H1 (cell line): ENCODE measurements around the gene IL27RA. TPM values are rescaled to one million over a fixed set of nuclear protein-coding genes. Genes with fewer than 3 reads are reported as not detected.
"Not testable (repeated sequence)": the region's sequence is repeated elsewhere in the genome, so short reads cannot be mapped to it uniquely, and the experiment has no call there.

Source experiments
- CTCF ChIA-PET: fragments of 300-600 bp; sonication (Branson Sonifier 250); formaldehyde crosslinking; loops from one replicate; lab custom pipeline; 2021; ENCODE audit not compliant: partially characterized antibody; lab: Charles Lee
- POLR2A ChIA-PET: fragments of 300-600 bp; sonication (Branson Sonifier 250); formaldehyde crosslinking; loops from one replicate; lab custom pipeline; 2021; ENCODE audit warnings: inconsistent platforms; ENCODE audit not compliant: partially characterized antibody; lab: Charles Lee
- DNase-seq, 2 experiments: peaks; one replicate each; pipeline versions ENCODE4 v3.0.0 to v3.0.0-alpha.2; 2010 to 2022; ENCODE audit warnings: low spot score in 2 of 2, low read depth in 1 of 2, mixed read lengths in 1 of 2
- FAIRE-seq: peaks from 2 replicates; lab custom pipeline; 2011; peaks lifted over from hg19 to GRCh38; lab: Jason Lieb, UNC
- H2AFZ ChIP-seq: 2 replicates; pipeline ENCODE4 v1.8.1; 2012; ENCODE audit warnings: low read length, inconsistent platforms
- H2AK5ac ChIP-seq: 2 replicates; pipeline ENCODE4 v1.6.1; 2013; ENCODE audit warnings: low read depth, low read length
- H2BK120ac ChIP-seq: replicated peaks from 2 replicates; pipeline ENCODE3; 2013; ENCODE audit warnings: low read depth, low read length, inconsistent platforms
- H2BK12ac ChIP-seq: 2 replicates; pipeline ENCODE4 v1.6.1; 2013; ENCODE audit warnings: low read depth, low read length
- H2BK15ac ChIP-seq: 2 replicates; pipeline ENCODE4 v1.6.1; 2013; ENCODE audit warnings: low read length
- H2BK20ac ChIP-seq: 2 replicates; pipeline ENCODE4 v1.6.1; 2013; ENCODE audit warnings: low read length
- H2BK5ac ChIP-seq: 2 replicates; pipeline ENCODE4 v1.6.1; 2013; ENCODE audit warnings: low read depth, low read length
- H3K14ac ChIP-seq: 2 replicates; pipeline ENCODE4 v1.6.1; 2013; ENCODE audit warnings: inconsistent platforms; ENCODE audit not compliant: insufficient read length
- H3K18ac ChIP-seq: 2 replicates; pipeline ENCODE4 v1.6.1; 2013; ENCODE audit warnings: low read length; ENCODE audit errors: extremely low read depth
- H3K23ac ChIP-seq: 2 replicates; pipeline ENCODE4 v1.6.1; 2013; ENCODE audit warnings: inconsistent platforms; ENCODE audit not compliant: insufficient read length
- H3K23me2 ChIP-seq: 2 replicates; pipeline ENCODE4 v1.6.1; 2013; ENCODE audit warnings: low read depth, low read length
- H3K27ac ChIP-seq: 2 replicates; pipeline ENCODE4 v1.6.1; 2011; ENCODE audit warnings: low read depth, low read length, inconsistent platforms
- H3K27me3 ChIP-seq, 4 experiments: replicated peaks in 1 of 4; 1 replicate in 1 of 4; 2 replicates in 3 of 4; pipeline versions ENCODE4 v1.6.1 to v1.8.1; 2011 to 2013; ENCODE audit warnings: low read length in 3 of 4, mild to moderate bottlenecking in 3 of 4, inconsistent platforms in 2 of 4, mixed read lengths in 2 of 4, moderate library complexity in 1 of 4; ENCODE audit not compliant: control insufficient read depth in 3 of 4, insufficient read depth in 3 of 4; ENCODE audit errors: extremely low read depth in 1 of 4
- H3K36me3 ChIP-seq, 4 experiments: 2 replicates each; pipeline versions ENCODE4 v1.6.1 to v1.8.1; 2011 to 2013; ENCODE audit warnings: mild to moderate bottlenecking in 4 of 4, low read length in 3 of 4, moderate library complexity in 2 of 4, control low read depth in 1 of 4, inconsistent platforms in 1 of 4; ENCODE audit not compliant: insufficient read depth in 4 of 4, control insufficient read depth in 2 of 4
- H3K4ac ChIP-seq: replicated peaks from 2 replicates; pipeline ENCODE3; 2013; ENCODE audit warnings: low read length, low read depth, mixed read lengths, inconsistent platforms; ENCODE audit not compliant: insufficient read length
- H3K4me1 ChIP-seq, 4 experiments: replicated peaks in 1 of 4; 1 replicate in 1 of 4; 2 replicates in 3 of 4; pipeline versions ENCODE4 v1.6.1 to v1.8.1; 2011 to 2013; ENCODE audit warnings: low read length in 3 of 4, inconsistent platforms in 2 of 4, mixed read lengths in 1 of 4; ENCODE audit not compliant: insufficient read depth in 4 of 4, control insufficient read depth in 3 of 4
- H3K4me2 ChIP-seq, 2 experiments: 2 replicates each; pipeline versions ENCODE4 v1.6.1 to v1.8.1; 2011 to 2013; ENCODE audit warnings: low read depth in 2 of 2, low read length in 2 of 2, control low read depth in 1 of 2, inconsistent platforms in 1 of 2, mild to moderate bottlenecking in 1 of 2; ENCODE audit not compliant: insufficient read depth in 1 of 2
- H3K4me3 ChIP-seq, 4 experiments: fragments of 200-600, 300-600 bp in 1 of 4; sonication (generic), shearing (Covaris generic), sonication (Bioruptor Twin) in 1 of 4; 2 replicates each; pipeline versions ENCODE4 v1.5.1 to v1.8.1; 2011 to 2016; ENCODE audit warnings: low read length in 4 of 4, low read depth in 3 of 4, control low read depth in 2 of 4, inconsistent platforms in 2 of 4, mild to moderate bottlenecking in 2 of 4, mixed read lengths in 1 of 4, moderate library complexity in 1 of 4; ENCODE audit not compliant: insufficient read depth in 2 of 4; ENCODE audit errors: extremely low read depth in 1 of 4
- H3K56ac ChIP-seq: replicated peaks from 2 replicates; pipeline ENCODE3; 2013; ENCODE audit warnings: low read depth, mild to moderate bottlenecking, mixed read lengths, low read length, inconsistent platforms; ENCODE audit not compliant: insufficient read length
- H3K79me1 ChIP-seq: 2 replicates; pipeline ENCODE4 v1.6.1; 2013; ENCODE audit warnings: low read depth, low read length, control low read depth
- H3K79me2 ChIP-seq, 2 experiments: 2 replicates each; pipeline versions ENCODE4 v1.6.1 to v1.8.1; 2012 to 2013; ENCODE audit warnings: low read length in 2 of 2, mild to moderate bottlenecking in 2 of 2, inconsistent platforms in 1 of 2; ENCODE audit not compliant: insufficient read depth in 2 of 2, control insufficient read depth in 1 of 2
- H3K9ac ChIP-seq, 4 experiments: replicated peaks in 1 of 4; 1 replicate in 1 of 4; 2 replicates in 3 of 4; pipeline versions ENCODE4 v1.6.1 to v1.8.1; 2011 to 2013; ENCODE audit warnings: low read depth in 3 of 4, low read length in 3 of 4, control low read depth in 2 of 4, mild to moderate bottlenecking in 2 of 4, moderate library complexity in 2 of 4, inconsistent platforms in 1 of 4; ENCODE audit errors: extremely low read depth in 1 of 4
- H3K9me3 ChIP-seq, 2 experiments: 2 replicates each; pipeline versions ENCODE4 v1.6.1 to v1.8.1; 2012 to 2013; ENCODE audit warnings: mild to moderate bottlenecking in 2 of 2, moderate library complexity in 2 of 2, control low read depth in 1 of 2, inconsistent platforms in 1 of 2, low read depth in 1 of 2, low read length in 1 of 2, mixed read lengths in 1 of 2; ENCODE audit not compliant: insufficient read depth in 2 of 2
- H4K20me1 ChIP-seq, 2 experiments: replicated peaks in 1 of 2; 2 replicates each; pipeline versions ENCODE3 to v1.8.1; 2011 to 2013; ENCODE audit warnings: inconsistent platforms in 2 of 2, low read length in 2 of 2, mild to moderate bottlenecking in 1 of 2; ENCODE audit not compliant: insufficient read depth in 2 of 2, control insufficient read depth in 1 of 2
- H4K5ac ChIP-seq: 2 replicates; pipeline ENCODE4 v1.6.1; 2013; ENCODE audit warnings: low read length, low read depth, mixed read lengths, inconsistent platforms; ENCODE audit not compliant: insufficient read length
- H4K8ac ChIP-seq: 2 replicates; pipeline ENCODE4 v1.8.0; 2013; ENCODE audit warnings: mild to moderate bottlenecking, moderate library complexity, low read length, inconsistent platforms; ENCODE audit not compliant: insufficient read depth; ENCODE audit errors: extremely low read depth
- H4K91ac ChIP-seq: replicated peaks from 2 replicates; pipeline ENCODE3; 2013; ENCODE audit warnings: low read length, mixed read lengths, inconsistent platforms; ENCODE audit not compliant: insufficient read length
- PHF8 ChIP-seq: fragments of 200-600 bp; sonication (generic); conservative IDR thresholded peaks from 2 replicates; pipeline ENCODE4 v1.7.1; 2012; ENCODE audit warnings: low read depth, mild to moderate bottlenecking, inconsistent platforms, low read length, moderate library complexity
- WGBS, 2 experiments: shearing (Covaris generic) in 1 of 2; methylation state at CpG; one replicate each; pipeline versions ENCODE4 v1.1.6 to v1.1.7; 2013 to 2015; ENCODE audit warnings: low lambda C conversion rate in 2 of 2, mixed read lengths in 2 of 2, inconsistent platforms in 1 of 2, low coverage in 1 of 2, missing lambda C conversion rate in 1 of 2; ENCODE audit not compliant: insufficient replicate concordance in 2 of 2, insufficient coverage in 1 of 2, insufficient read length in 1 of 2; ENCODE audit errors: extremely low coverage in 1 of 2, missing lambda C conversion rate in 1 of 2; 5-methylcytosine and 5-hydroxymethylcytosine counted together
- polyA plus RNA-seq, 7 experiments: library from polyadenylated mRNA; depleted of rRNA in 3 of 7; stranded (reverse) in 5 of 7; unstranded in 2 of 7; fragments of >200 nt in 5 of 7; fragments of 200-250 nt in 2 of 7; gene quantifications; 1 replicate in 5 of 7; 2 replicates in 1 of 7; 4 replicates in 1 of 7; pipeline versions ENCODE4 v1.2.1 to v1.2.3, GENCODE V29; 2011 to 2013; ENCODE audit warnings: missing spikeins in 2 of 7, mixed read lengths in 2 of 7
- total RNA-seq: library from RNA; stranded (reverse); fragmentation: NEBNext Ultra II Directional; extraction: Animal tissue kit (Norgen Biotek cat#: 25700); gene quantifications from 2 replicates; pipeline ENCODE4 v1.2.1, GENCODE V29; 2021

The IL27RA gene
- total and polyA plus RNA-seq, 2 of the 8 experiments (the other 6 are each of a cell fraction or from before 2014, with no cell fraction given): 9.9 to 14.7 TPM

DNA sequence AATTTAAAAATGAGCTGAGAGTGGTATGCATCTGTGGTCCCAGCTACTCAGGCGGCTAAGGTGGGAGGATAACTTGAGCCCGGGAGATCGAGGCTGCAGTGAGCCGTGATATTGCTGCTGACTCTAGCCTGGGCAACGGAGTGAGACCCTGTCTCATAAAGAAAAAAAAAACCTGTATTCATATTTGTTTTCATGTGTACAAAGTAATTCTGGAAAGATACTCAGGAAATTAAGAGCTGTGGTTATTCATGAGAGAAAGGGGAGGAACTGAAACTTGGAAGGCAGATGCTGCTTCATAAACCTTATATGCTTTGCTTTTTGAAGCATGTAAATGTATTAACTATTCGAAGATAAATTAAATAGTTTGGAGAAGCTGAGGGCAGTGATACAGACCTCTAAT, 12.5 kb upstream of the IL27RA start:
- Histone ChIP-seq H3K79me2 (no peaks in the 10 kb centered on the region), H3K23ac (no peak overlapping the region), H4K5ac (no peak overlapping the region), H3K27ac (no peak overlapping the region), H2BK120ac (no peak overlapping the region), H3K23me2 (no peaks in the 10 kb centered on the region), H3K18ac (no peak overlapping the region), H3K79me1 (no peaks in the 10 kb centered on the region), H2BK12ac (no peak overlapping the region), H2AK5ac (no peak overlapping the region), H4K20me1 (no peaks in the 10 kb centered on the region), H3K56ac (no peak overlapping the region), H3K4ac (no peak overlapping the region), H2BK20ac (no peak overlapping the region), H4K91ac (no peak overlapping the region), H2BK5ac (no peak overlapping the region), H2BK15ac (no peak overlapping the region), H2AFZ (no peak overlapping the region), H3K4me3 (no peak overlapping the region), H3K27me3 (no peaks in the 10 kb centered on the region), H3K36me3 (no peaks in the 10 kb centered on the region), H3K4me1 (peaks cover 0 to 2% (median 0%) of the 10 kb centered on the region in 4 experiments; a peak in 1 of 7 replicates), H3K4me2 (no peak overlapping the region), H4K8ac (no peak overlapping the region), H3K14ac (no peak overlapping the region), H3K9me3 (no peaks in the 10 kb centered on the region), H3K9ac (no peak overlapping the region)
- ChIA-PET POLR2A (interaction anchor here (0.6 to 2.2 kb wide), 3 partner anchors 8 to 96 kb away, joined by 3 to 6 read pairs (median 4); partner anchors contain the start of gene RFX1), CTCF (interaction anchor here (0.6 to 2.2 kb wide), 15 partner anchors 9 to 517 kb away, joined by 3 to 10 read pairs (median 5); partner anchors contain the start of gene IL27RA)
- FAIRE-seq: no peak
- TF ChIP-seq PHF8: no peak
- WGBS, 2 experiments: 89% methylated on average over 6 of the region's 6 CpGs; no CpG with 5 or more reads in 1 of the 2 experiments
- no peak for DNase-seq

DNA sequence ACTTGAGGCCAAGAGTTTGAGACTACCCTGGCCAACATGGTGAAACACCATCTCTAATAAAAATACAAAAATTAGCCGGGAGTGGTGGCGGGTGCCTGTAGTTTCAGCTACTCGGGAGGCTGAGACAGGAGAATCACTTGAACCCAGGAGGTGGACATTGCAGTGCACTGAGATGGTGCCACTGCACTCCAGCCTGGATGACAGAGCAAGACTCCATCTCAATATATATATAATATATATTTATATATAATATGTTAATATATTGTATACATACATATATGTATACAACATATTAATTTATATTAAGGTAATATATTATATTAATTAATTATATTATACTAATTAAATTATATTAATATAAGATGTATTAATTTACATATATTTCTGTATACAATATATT, 11.8 kb upstream of the IL27RA start:
- H2BK12ac ChIP-seq, H3K4me3 ChIP-seq, H3K56ac ChIP-seq, H4K5ac ChIP-seq, H2BK120ac ChIP-seq, H3K4ac ChIP-seq, H3K36me3 ChIP-seq, H2AK5ac ChIP-seq, H4K20me1 ChIP-seq, H3K18ac ChIP-seq, H2BK15ac ChIP-seq, H3K79me2 ChIP-seq, H2BK20ac ChIP-seq, H3K23ac ChIP-seq, H3K9me3 ChIP-seq, H3K14ac ChIP-seq, H2BK5ac ChIP-seq, H2AFZ ChIP-seq, H4K8ac ChIP-seq, H3K27me3 ChIP-seq, H3K79me1 ChIP-seq, H3K4me1 ChIP-seq, DNase-seq, H3K27ac ChIP-seq, FAIRE-seq, H3K4me2 ChIP-seq, H3K9ac ChIP-seq, H3K23me2 ChIP-seq, H4K91ac ChIP-seq: not testable (repeated sequence)
- ChIA-PET CTCF (interaction anchor here (0.7 to 2.2 kb wide), 10 partner anchors 10 to 140 kb away, joined by 3 to 10 read pairs (median 6); partner anchors contain the start of gene IL27RA), POLR2A (interaction anchor here (0.6 to 2.2 kb wide), 3 partner anchors 9 to 96 kb away, joined by 3 to 6 read pairs (median 4); partner anchors contain the start of gene RFX1)
- 94% methylated on average over 3 of the region's 3 CpGs; no CpG with 5 or more reads in 1 of the 2 experiments for WGBS, 2 experiments
